ENCODE results near the gene MUS81. TPM values are rescaled to one million over a fixed set of nuclear protein-coding genes. Genes with fewer than 3 reads are reported as not detected.
A peak's percentile ranks its signal among the peaks of the same experiment; 100 is the strongest.

Gene MUS81
- total RNA-seq, 2 donors from 2014 or later = 55.7 to 63.4 TPM

- ATAC-seq (no peak), DNase-seq (peak in 1 of 2 donors; percentile 73)
- intact Hi-C loops (cut with DNase I, micrococcal nuclease) = no loop called here
Measured at GRCh38 chr11:65857500-65857852, 2.8 kb upstream of the MUS81 start.

DNA sequence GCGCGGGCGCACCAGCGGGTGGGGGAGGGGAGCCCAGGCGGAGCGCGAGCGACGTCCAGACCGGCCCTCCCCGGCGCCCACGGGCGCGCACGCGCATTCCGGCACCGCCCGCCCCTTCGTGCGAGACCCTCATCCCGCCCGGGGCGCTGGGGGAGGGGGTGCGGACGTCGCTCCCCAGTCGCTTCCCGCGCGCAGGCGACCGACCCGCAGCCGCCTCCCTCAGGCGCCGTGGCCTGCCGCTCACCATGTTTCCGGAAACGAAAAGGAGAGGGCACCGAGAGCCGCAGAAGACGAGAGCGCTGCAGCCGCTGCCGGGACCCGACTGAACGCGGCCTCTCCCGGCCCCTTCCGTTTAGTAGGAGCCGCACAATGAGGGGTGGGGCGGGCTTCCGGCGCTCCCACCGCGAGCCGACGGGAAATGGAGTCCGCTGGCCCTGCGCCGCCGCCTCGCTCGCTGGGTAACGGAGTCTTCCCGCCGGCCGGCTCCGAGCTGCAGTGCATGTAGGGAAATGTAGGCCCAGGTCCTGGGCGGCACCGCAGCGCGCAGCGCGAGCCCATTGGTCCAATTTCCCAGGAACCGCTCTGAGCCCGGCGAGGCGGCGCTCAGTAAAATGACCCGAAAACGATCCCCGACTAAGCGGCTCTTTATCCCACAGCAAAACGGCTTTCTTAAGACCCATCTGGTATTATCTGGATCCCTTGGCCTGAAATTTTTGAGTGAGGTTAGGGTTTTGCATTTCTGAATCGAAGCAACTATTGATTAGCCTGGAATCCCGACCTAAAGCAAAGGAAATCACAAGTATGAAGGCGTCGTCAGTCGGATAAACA, 2.2 kb upstream of the MUS81 start, which contains the start of gene CFL1:
TSS of gene CFL1 (minus strand) at position 328 of the 828 bp plus-strand sequence. CDS start at position 247, 81 bp downstream.
- DNase-seq = peak; percentile 98
- ATAC-seq = peak; percentile 52
- intact Hi-C loops (cut with DNase I, micrococcal nuclease) = no loop called here

DNA sequence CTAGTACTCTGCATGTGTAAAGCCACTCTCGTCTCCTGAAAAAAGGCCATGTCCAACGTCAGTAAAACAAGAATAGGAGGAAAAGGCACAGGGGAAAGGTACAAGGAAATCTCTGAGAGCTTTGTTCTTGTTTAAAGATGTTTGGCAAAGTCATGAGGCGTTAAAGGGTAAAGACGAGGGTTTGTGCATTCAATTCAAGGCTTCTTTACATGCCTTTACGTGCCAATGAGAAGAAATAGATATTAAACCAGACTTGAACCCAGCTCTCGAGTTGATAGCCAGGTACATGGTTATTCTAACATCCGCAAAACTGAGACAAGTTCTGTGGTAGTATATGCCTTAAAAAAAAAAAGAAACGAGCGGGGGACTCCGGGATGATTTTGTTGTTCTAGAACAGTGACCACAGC, 1.5 kb upstream of the MUS81 start:
- intact Hi-C loops (cut with DNase I, micrococcal nuclease) = no loop called here
- ATAC-seq (no peak), DNase-seq (no peak)

- DNase-seq (peak; percentile 100), ATAC-seq (peak; percentile 57)
- intact Hi-C loops (cut with DNase I, micrococcal nuclease) = no loop called here
Measured at GRCh38 chr11:65859095-65859811, 980 bp upstream of the MUS81 start.

DNA sequence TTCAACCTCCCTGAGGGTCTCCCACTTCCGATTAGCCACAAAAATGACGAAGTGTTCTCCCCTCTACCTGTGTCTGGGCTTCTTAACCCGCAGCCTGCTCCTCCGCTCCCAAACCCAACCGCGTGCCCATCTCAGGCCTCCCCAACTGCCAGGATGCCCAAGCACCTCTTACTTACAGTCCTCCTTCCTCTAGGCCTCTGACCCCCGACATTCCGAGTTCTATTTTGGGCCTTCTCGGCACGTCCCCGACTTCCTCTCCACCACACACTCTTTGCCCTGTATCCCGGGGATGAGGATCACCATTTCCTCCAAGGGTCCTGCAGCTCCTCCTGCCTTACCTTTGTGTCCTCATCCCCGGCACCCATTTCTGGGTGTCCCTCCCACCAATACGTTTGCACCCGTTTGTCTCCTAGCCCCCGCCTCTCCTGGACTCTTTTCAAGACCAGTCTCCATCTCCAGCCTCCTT, 388 bp upstream of the MUS81 start:
- ATAC-seq (no peak), DNase-seq (peak in 1 of 2 donors; percentile 59)
- intact Hi-C loops (cut with DNase I, micrococcal nuclease) = no loop called here

DNA sequence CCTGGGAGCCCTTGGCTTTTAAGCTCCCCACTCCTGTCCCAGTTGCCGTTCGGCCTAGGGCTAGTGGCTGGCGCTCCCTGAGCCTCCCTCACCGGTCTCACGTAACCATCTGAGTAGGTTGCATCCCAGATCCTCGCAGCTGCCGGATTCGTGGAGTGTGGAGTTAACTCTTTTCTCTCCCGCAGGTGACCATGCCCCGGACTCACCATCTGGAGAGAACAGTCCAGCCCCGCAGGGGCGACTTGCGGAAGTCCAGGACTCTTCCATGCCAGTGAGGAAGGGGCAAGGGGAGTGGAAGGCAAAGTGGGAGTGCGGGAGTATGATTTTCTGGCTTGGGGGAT, 902 bp downstream of the MUS81 start:
- DNase-seq = peak; percentile 44 to 53
- no peak for ATAC-seq
- intact Hi-C loops (cut with DNase I, micrococcal nuclease) = no loop called here

GRCh38 chr11:65861533-65862183, 1.4 kb downstream of the MUS81 start:
- no peak for DNase-seq
- intact Hi-C loops (cut with DNase I, micrococcal nuclease) = no loop called here
- no peak for ATAC-seq

GRCh38 chr11:65862191-65862735, 2.0 kb downstream of the MUS81 start:
- intact Hi-C loops (cut with DNase I, micrococcal nuclease) = no loop called here
- DNase-seq = peak in 1 of 2 donors; percentile 30
- no peak for ATAC-seq

- intact Hi-C loops (cut with DNase I, micrococcal nuclease) = no loop called here
- DNase-seq = peak in 1 of 2 donors; percentile 24
- no peak for ATAC-seq
Measured at GRCh38 chr11:65862941-65863888, 3.0 kb downstream of the MUS81 start.

DNA sequence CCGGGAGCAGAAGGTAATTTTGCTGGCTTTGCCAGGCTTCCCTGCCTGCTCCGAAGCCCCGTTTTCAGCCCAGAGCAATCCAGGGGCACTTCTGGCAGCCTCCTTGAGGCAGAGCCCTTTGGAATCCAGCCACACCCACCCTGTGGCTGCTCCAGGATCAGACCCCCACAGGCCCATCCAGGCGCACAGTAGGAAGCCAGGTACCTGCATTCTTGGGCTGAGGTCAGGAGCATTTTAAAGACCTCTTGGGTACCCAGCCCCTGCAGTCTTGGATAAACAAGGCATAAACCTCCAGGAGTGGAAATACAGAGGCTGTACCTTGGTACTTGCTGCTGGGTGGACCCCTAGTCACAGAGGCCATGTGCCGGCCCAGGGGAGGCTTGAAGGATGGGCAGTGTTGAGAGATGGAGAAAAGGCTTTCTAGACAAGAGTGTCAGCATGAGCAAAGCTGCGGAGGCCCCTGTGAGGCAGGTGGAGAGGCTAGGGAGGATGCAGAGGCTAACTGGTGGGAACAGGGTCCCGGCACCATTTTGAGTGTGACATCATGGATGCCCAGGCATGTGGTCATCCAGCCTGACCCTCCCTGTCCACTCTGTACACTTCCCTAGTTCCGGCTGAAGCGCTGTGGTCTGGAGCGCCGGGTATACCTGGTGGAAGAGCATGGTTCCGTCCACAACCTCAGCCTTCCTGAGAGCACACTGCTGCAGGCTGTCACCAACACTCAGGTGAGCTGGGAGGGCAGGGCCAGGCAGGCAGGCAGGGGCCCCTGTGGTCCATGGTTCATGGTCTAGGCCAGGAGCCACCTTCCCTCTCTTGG, 3.9 kb downstream of the MUS81 start:
- no peak for ATAC-seq
- intact Hi-C loops (cut with DNase I, micrococcal nuclease) = no loop called here
- no peak for DNase-seq

GRCh38 chr11:65864706-65865471, 4.7 kb downstream of the MUS81 start:
- ATAC-seq = no peak
- DNase-seq = no peak
- intact Hi-C loops (cut with DNase I, micrococcal nuclease) = no loop called here

DNA sequence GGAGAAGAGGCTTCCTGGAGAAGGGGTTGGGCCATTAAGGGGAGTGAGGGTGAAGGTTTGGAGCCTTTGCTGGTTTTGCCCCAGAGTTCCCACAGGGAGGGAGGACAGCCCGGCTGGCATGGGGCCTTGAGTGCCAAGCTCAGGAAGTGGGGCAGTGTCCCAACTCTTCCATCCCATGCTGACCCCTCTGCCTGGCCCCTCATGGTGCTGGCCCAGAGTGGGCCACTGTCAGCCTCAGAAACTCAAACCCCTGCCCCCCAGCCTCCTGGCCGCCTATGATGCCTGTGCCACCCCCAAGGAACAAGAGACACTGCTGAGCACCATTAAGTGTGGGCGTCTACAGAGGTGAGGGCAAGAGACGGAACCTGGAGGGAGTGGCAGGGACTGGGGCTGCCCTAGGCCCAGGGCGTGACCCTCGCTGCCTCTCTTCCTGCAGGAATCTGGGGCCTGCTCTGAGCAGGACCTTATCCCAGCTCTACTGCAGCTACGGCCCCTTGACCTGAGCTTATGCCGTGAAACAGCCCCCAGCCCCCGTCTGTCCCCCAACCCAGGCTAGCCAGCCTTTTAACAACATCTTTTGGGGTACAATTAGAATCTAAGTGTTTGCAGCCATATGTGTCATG, 5.4 kb downstream of the MUS81 start:
- intact Hi-C loops (cut with DNase I, micrococcal nuclease) = no loop called here
- ATAC-seq = no peak
- DNase-seq = no peak

- DNase-seq = no peak
- no peak for ATAC-seq
- intact Hi-C loops (cut with DNase I, micrococcal nuclease) = no loop called here
Measured at GRCh38 chr11:65866509-65867283, 6.5 kb downstream of the MUS81 start.

- intact Hi-C loops (cut with DNase I, micrococcal nuclease) = no loop called here
- ATAC-seq = no peak
- DNase-seq = no peak
Measured at GRCh38 chr11:65867284-65868071, 7.2 kb downstream of the MUS81 start.

- ATAC-seq (no peak), DNase-seq (peak in 1 of 2 donors; percentile 14)
- intact Hi-C loops (cut with DNase I, micrococcal nuclease) = no loop called here
Measured at GRCh38 chr11:65868076-65868667, 7.9 kb downstream of the MUS81 start.
